SK-N-SH (cell line): ENCODE measurements around the gene MYO9A. TPM values are rescaled to one million over a fixed set of nuclear protein-coding genes. Genes with fewer than 3 reads are reported as not detected.

ENCODE experiments used
- CTCF ChIA-PET: fragments of 300-600, 350-600 bp; formaldehyde crosslinking; extraction: SDS; loops from one replicate; lab custom pipeline; 2021; lab: Yijun Ruan, JAX
- POLR2A ChIA-PET: fragments of 350-600 bp; sonication (Branson Sonifier 250); formaldehyde crosslinking; extraction: SDS; loops from one replicate; lab custom pipeline; 2020; ENCODE audit warnings: antibody characterized with exemption, inconsistent platforms; lab: Yijun Ruan, JAX
- DNase-seq: peaks from one replicate; pipeline ENCODE4 v3.0.0; 2012
- H2AFZ ChIP-seq: fragments of 200-600 bp; sonication (generic); 2 replicates; pipeline ENCODE4 v1.8.1; 2016; ENCODE audit warnings: antibody characterized with exemption, mild to moderate bottlenecking, low read depth
- H3F3A ChIP-seq: fragments of 200-600 bp; sonication (generic); replicated peaks from 2 replicates; pipeline ENCODE3; 2016; ENCODE audit warnings: antibody characterized with exemption, mild to moderate bottlenecking; ENCODE audit not compliant: insufficient read depth
- H3K27ac ChIP-seq, 2 experiments: fragments of 200-500 bp in 1 of 2; fragments of 200-600 bp in 1 of 2; sonication (Bioruptor generic) in 1 of 2; sonication (generic), shearing (Covaris generic) in 1 of 2; 2 replicates each; pipeline versions ENCODE4 v1.5.1 to v1.6.1; 2014 to 2016; ENCODE audit warnings: low read depth in 2 of 2, inconsistent platforms in 1 of 2, low read length in 1 of 2, mild to moderate bottlenecking in 1 of 2, mixed read lengths in 1 of 2
- H3K27me3 ChIP-seq: fragments of 200-600 bp; sonication (generic), shearing (Covaris generic); 2 replicates; pipeline ENCODE4 v1.6.1; 2016; ENCODE audit warnings: mixed run types; ENCODE audit not compliant: insufficient read depth
- H3K36me3 ChIP-seq, 2 experiments: fragments of 200-500 bp in 1 of 2; fragments of 200-600 bp in 1 of 2; sonication (Bioruptor generic) in 1 of 2; sonication (generic) in 1 of 2; replicated peaks in 1 of 2; 2 replicates each; pipeline versions ENCODE3 to v1.5.1; 2014 to 2016; ENCODE audit warnings: low read length in 1 of 2, mild to moderate bottlenecking in 1 of 2; ENCODE audit not compliant: insufficient read depth in 2 of 2, control insufficient read depth in 1 of 2
- H3K4me1 ChIP-seq, 2 experiments: fragments of 200-500 bp in 1 of 2; fragments of 200-600 bp in 1 of 2; sonication (Bioruptor generic) in 1 of 2; sonication (generic), shearing (Covaris generic) in 1 of 2; 2 replicates each; pipeline versions ENCODE4 v1.5.1 to v1.6.1; 2014 to 2016; ENCODE audit warnings: low read depth in 1 of 2, low read length in 1 of 2, mixed run types in 1 of 2; ENCODE audit not compliant: insufficient read depth in 2 of 2, control insufficient read depth in 1 of 2
- H3K4me2 ChIP-seq: fragments of 200-600 bp; sonication (generic), shearing (Covaris generic); 2 replicates; pipeline ENCODE4 v1.6.1; 2017; ENCODE audit warnings: mixed run types
- H3K4me3 ChIP-seq, 2 experiments: fragments of 200-500 bp in 1 of 2; fragments of 200-600 bp in 1 of 2; sonication (Bioruptor generic) in 1 of 2; sonication (generic), shearing (Covaris generic) in 1 of 2; 2 replicates each; pipeline versions ENCODE4 v1.5.1 to v1.8.1; 2014 to 2016; ENCODE audit warnings: low read depth in 2 of 2, inconsistent platforms in 1 of 2, low read length in 1 of 2, mild to moderate bottlenecking in 1 of 2, mixed read lengths in 1 of 2, moderate library complexity in 1 of 2
- H3K79me2 ChIP-seq: fragments of 200-600 bp; sonication (generic); 2 replicates; pipeline ENCODE4 v1.8.1; 2017; ENCODE audit warnings: mild to moderate bottlenecking; ENCODE audit not compliant: insufficient read depth
- H3K9ac ChIP-seq: fragments of 200-600 bp; sonication (generic); 2 replicates; pipeline ENCODE4 v1.6.1; 2017; ENCODE audit warnings: mixed run types
- H3K9me2 ChIP-seq: fragments of 200-600 bp; sonication (generic); 2 replicates; pipeline ENCODE4 v1.6.1; 2017; ENCODE audit warnings: mixed run types
- H3K9me3 ChIP-seq: fragments of 200-600 bp; sonication (generic); 2 replicates; pipeline ENCODE4 v1.6.1; 2017; ENCODE audit warnings: mixed run types, mild to moderate bottlenecking, moderate library complexity
- H4K20me1 ChIP-seq: fragments of 200-600 bp; sonication (generic); 2 replicates; pipeline ENCODE4 v1.6.1; 2017; ENCODE audit warnings: mild to moderate bottlenecking, mixed run types; ENCODE audit not compliant: insufficient read depth
- CHD2 ChIP-seq: fragments of 150-350 bp; IDR thresholded peaks from 2 replicates; pipeline ENCODE4 v1.6.1; 2018; ENCODE audit warnings: low read length; ENCODE audit not compliant: partially characterized antibody
- EP300 ChIP-seq, 2 experiments: IDR thresholded peaks; 2 replicates each; pipeline versions ENCODE4 v1.4.0 to v1.6.1; 2012; ENCODE audit warnings: borderline replicate concordance in 1 of 2, low read depth in 1 of 2, low read length in 1 of 2
- FOSL2 ChIP-seq: IDR thresholded peaks from 2 replicates; pipeline ENCODE4 v1.4.0; 2012; ENCODE audit warnings: low read depth, mild to moderate bottlenecking, moderate library complexity, borderline replicate concordance
- FOXM1 ChIP-seq: IDR thresholded peaks from 2 replicates; pipeline ENCODE4 v1.4.0; 2012; ENCODE audit warnings: low read depth, mild to moderate bottlenecking
- GATA2 ChIP-seq: sonication (generic); formaldehyde crosslinking; IDR thresholded peaks from 2 replicates; pipeline ENCODE4 v1.5.0; 2020; ENCODE audit warnings: mild to moderate bottlenecking, missing genetic modification reagents
- MEF2A ChIP-seq: IDR thresholded peaks from 2 replicates; pipeline ENCODE4 v1.4.0; 2012; ENCODE audit warnings: low read depth, borderline replicate concordance
- NFIC ChIP-seq: IDR thresholded peaks from 2 replicates; pipeline ENCODE4 v1.4.0; 2012; ENCODE audit warnings: borderline replicate concordance
- NRF1 ChIP-seq: IDR thresholded peaks from 2 replicates; pipeline ENCODE4 v1.6.1; 2012; ENCODE audit warnings: low read depth, mild to moderate bottlenecking, low read length
- RAD21 ChIP-seq: IDR thresholded peaks from 2 replicates; pipeline ENCODE4 v1.6.1; 2012; ENCODE audit warnings: mild to moderate bottlenecking, low read length
- RCOR1 ChIP-seq: fragments of 150-350 bp; IDR thresholded peaks from 2 replicates; pipeline ENCODE4 v1.6.1; 2017; ENCODE audit warnings: antibody characterized with exemption, low read length
- RFX5 ChIP-seq: IDR thresholded peaks from 2 replicates; pipeline ENCODE4 v1.6.1; 2012; ENCODE audit warnings: mild to moderate bottlenecking, improper control_type of control experiment, low read length
- RXRA ChIP-seq: IDR thresholded peaks from 2 replicates; pipeline ENCODE4 v1.4.0; 2012; ENCODE audit warnings: low read depth, mild to moderate bottlenecking, borderline replicate concordance
- SIN3A ChIP-seq: IDR thresholded peaks from 2 replicates; pipeline ENCODE4 v1.6.1; 2012; ENCODE audit warnings: low read depth, mild to moderate bottlenecking, low read length, moderate library complexity, borderline replicate concordance
- SMC3 ChIP-seq: IDR thresholded peaks from 2 replicates; pipeline ENCODE4 v1.6.1; 2012; ENCODE audit warnings: low read depth, low read length, improper control_type of control experiment
- TAF1 ChIP-seq: IDR thresholded peaks from 2 replicates; pipeline ENCODE4 v1.6.1; 2012; ENCODE audit warnings: low read depth, mild to moderate bottlenecking, low read length, moderate library complexity, borderline replicate concordance
- TCF12 ChIP-seq: IDR thresholded peaks from 2 replicates; pipeline ENCODE4 v1.4.0; 2012
- YY1 ChIP-seq: IDR thresholded peaks from 2 replicates; pipeline ENCODE4 v1.4.0; 2012; ENCODE audit warnings: low read depth, mild to moderate bottlenecking
- WGBS: methylation state at CpG from one replicate; pipeline ENCODE4 v1.1.6; 2017; ENCODE audit warnings: low lambda C conversion rate; 5-methylcytosine and 5-hydroxymethylcytosine counted together
- polyA plus RNA-seq, 3 experiments: library from polyadenylated mRNA; depleted of rRNA; stranded (reverse); fragments of >200 nt; gene quantifications; 2 replicates each; pipeline ENCODE4 v1.2.3, GENCODE V29; 2012
- TF ChIP-seq, protein P1 (sequence below): IDR thresholded peaks from 2 replicates; pipeline ENCODE4 v1.4.0; 2012; ENCODE audit warnings: low read depth, borderline replicate concordance
- TF ChIP-seq, protein P2 (sequence below): IDR thresholded peaks from 2 replicates; pipeline ENCODE4 v1.4.0; 2012; ENCODE audit warnings: low read depth
- TF ChIP-seq, protein P3 (sequence below): fragments of 150-350 bp; IDR thresholded peaks from 2 replicates; pipeline ENCODE4 v1.6.1; 2017; ENCODE audit warnings: antibody characterized with exemption, low read length, low read depth, borderline replicate concordance
- TF ChIP-seq, protein P4 (sequence below): IDR thresholded peaks from 2 replicates; pipeline ENCODE4 v1.4.0; 2012; ENCODE audit warnings: low read depth, borderline replicate concordance
- TF ChIP-seq, protein P5 (sequence below): fragments of 200-600 bp; sonication (generic); IDR thresholded peaks from 2 replicates; pipeline ENCODE4 v1.6.1; 2017; ENCODE audit warnings: antibody characterized with exemption, mild to moderate bottlenecking, moderate library complexity

MYO9A gene
- polyA plus RNA-seq, 1 of the 3 experiments (the other 2 are of a cell fraction), result 4.1 TPM

DNA sequence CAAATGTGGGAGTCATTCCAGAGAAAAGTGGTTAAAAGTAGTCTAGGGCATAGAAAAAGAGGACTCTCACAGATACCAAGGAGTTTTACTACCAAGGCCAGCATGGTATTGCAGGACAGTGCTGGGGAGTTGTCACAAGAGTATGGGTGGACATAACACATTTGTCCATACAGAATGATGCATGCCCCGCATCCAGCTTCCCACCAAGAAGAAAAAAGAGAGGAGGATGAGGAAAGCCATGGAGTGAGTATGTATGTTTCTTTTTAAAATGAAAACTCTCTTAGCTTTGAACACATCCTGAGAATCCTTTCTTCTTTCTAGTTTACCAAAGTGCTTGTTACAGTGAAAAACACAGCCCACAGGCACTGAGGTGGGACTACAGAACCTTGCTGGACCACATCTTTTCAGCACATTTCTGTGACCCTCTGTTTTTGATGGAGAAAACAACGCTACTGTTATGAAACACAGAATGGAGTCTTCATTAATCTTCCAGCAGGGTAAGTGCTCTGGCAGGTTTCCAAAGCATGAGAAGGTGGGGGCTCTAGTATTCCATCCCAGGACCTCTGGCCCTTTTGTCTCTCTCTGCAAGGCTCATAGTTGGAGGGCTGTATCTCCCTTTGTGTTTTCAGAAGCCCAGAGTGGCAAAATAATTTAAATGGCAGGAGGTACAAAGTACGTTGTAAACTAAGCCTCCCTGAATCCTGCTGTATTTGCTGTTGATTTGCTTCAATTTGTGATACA, 294.9 kb downstream of the MYO9A start:
- Histone ChIP-seq H3K4me3 (no peak overlapping the region), H3K9me2 (no peaks in the 10 kb centered on the region), H3K27me3 (no peaks in the 10 kb centered on the region), H3K36me3 (peaks cover 37 to 39% of the 10 kb centered on the region in 2 experiments), H3F3A (no peaks in the 10 kb centered on the region), H3K9ac (no peak overlapping the region), H3K9me3 (no peaks in the 10 kb centered on the region), H4K20me1 (no peaks in the 10 kb centered on the region), H3K4me1 (no peaks in the 10 kb centered on the region), H3K79me2 (no peaks in the 10 kb centered on the region), H3K27ac (no peak overlapping the region), H2AFZ (no peak overlapping the region), H3K4me2 (no peak overlapping the region)
- WGBS, result 91% methylated on average over 3 of the region's 3 CpGs
- CTCF ChIA-PET, result no interaction called here
- TF ChIP-seq, protein P1, sequence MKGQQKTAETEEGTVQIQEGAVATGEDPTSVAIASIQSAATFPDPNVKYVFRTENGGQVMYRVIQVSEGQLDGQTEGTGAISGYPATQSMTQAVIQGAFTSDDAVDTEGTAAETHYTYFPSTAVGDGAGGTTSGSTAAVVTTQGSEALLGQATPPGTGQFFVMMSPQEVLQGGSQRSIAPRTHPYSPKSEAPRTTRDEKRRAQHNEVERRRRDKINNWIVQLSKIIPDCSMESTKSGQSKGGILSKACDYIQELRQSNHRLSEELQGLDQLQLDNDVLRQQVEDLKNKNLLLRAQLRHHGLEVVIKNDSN, result no peak
- TF ChIP-seq, protein P2, sequence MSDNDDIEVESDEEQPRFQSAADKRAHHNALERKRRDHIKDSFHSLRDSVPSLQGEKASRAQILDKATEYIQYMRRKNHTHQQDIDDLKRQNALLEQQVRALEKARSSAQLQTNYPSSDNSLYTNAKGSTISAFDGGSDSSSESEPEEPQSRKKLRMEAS, result no peak
- TF ChIP-seq YY1 (no peak), FOXM1 (no peak), RAD21 (no peak), SMC3 (no peak), NRF1 (no peak), TCF12 (no peak), MEF2A (no peak), RXRA (no peak), RCOR1 (no peak), NFIC (no peak)
- TF ChIP-seq, protein P3, sequence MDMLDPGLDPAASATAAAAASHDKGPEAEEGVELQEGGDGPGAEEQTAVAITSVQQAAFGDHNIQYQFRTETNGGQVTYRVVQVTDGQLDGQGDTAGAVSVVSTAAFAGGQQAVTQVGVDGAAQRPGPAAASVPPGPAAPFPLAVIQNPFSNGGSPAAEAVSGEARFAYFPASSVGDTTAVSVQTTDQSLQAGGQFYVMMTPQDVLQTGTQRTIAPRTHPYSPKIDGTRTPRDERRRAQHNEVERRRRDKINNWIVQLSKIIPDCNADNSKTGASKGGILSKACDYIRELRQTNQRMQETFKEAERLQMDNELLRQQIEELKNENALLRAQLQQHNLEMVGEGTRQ, result no peak
- TF ChIP-seq, protein P4, sequence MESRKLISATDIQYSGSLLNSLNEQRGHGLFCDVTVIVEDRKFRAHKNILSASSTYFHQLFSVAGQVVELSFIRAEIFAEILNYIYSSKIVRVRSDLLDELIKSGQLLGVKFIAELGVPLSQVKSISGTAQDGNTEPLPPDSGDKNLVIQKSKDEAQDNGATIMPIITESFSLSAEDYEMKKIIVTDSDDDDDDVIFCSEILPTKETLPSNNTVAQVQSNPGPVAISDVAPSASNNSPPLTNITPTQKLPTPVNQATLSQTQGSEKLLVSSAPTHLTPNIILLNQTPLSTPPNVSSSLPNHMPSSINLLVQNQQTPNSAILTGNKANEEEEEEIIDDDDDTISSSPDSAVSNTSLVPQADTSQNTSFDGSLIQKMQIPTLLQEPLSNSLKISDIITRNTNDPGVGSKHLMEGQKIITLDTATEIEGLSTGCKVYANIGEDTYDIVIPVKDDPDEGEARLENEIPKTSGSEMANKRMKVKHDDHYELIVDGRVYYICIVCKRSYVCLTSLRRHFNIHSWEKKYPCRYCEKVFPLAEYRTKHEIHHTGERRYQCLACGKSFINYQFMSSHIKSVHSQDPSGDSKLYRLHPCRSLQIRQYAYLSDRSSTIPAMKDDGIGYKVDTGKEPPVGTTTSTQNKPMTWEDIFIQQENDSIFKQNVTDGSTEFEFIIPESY, result no peak
- DNase-seq, result no peak
- POLR2A ChIA-PET, result no interaction called here

DNA sequence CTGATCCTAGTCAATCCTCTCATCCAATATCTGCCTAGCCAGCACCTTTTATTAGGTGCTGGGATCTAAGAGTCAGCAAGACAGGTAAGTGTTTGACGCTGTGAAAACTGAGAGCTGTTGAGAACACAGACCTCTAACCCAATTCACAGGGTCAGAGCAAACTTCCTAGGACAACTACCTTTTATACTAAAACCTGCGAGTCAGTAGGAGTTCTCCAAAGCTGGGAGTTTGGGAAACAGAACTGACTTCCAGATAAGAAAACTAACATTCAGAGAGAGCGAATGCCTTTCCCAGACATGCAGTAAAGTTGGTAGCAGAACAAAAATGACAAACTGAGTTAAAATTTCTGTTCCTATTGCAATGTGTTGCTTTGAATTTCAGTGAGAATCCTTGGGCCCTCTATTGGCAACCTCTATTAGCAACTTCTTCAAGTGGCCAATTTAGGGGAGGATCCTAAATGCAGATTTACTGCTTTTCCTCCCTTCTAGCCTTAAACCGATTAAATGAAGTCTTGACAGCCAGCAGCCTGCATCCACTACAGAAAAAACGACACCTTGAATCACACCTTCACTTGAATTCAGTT, 296.3 kb downstream of the MYO9A start:
- H3F3A ChIP-seq, result no peaks in the 10 kb centered on the region
- POLR2A ChIA-PET, result no interaction called here
- no peaks in the 10 kb centered on the region for H3K27me3 ChIP-seq
- peaks cover 22 to 34% of the 10 kb centered on the region in 2 experiments for H3K36me3 ChIP-seq
- H3K79me2 ChIP-seq, result no peaks in the 10 kb centered on the region
- DNase-seq, result no peak
- no peaks in the 10 kb centered on the region for H3K9me3 ChIP-seq
- H3K9me2 ChIP-seq, result no peaks in the 10 kb centered on the region
- no peaks in the 10 kb centered on the region for H3K4me1 ChIP-seq
- WGBS, result 91% methylated on average over 5 of the region's 5 CpGs
- no peak overlapping the region for H3K27ac ChIP-seq
- H3K4me3 ChIP-seq, result no peak overlapping the region
- H2AFZ ChIP-seq, result no peak overlapping the region
- no peak overlapping the region for H3K4me2 ChIP-seq
- no peaks in the 10 kb centered on the region for H4K20me1 ChIP-seq
- no peak overlapping the region for H3K9ac ChIP-seq
- CTCF ChIA-PET, result no interaction called here
- TF ChIP-seq FOSL2 (no peak), CHD2 (no peak), SMC3 (no peak), RCOR1 (no peak), SIN3A (no peak), TAF1 (no peak), GATA2 (no peak), FOXM1 (no peak), RFX5 (no peak), EP300 (IDR thresholded peaks at IDR 0.05; ENCODE audit: borderline replicate concordance in 1 of 2, low read depth in 1 of 2, low read length in 1 of 2) (no peak)
- TF ChIP-seq, protein P5, sequence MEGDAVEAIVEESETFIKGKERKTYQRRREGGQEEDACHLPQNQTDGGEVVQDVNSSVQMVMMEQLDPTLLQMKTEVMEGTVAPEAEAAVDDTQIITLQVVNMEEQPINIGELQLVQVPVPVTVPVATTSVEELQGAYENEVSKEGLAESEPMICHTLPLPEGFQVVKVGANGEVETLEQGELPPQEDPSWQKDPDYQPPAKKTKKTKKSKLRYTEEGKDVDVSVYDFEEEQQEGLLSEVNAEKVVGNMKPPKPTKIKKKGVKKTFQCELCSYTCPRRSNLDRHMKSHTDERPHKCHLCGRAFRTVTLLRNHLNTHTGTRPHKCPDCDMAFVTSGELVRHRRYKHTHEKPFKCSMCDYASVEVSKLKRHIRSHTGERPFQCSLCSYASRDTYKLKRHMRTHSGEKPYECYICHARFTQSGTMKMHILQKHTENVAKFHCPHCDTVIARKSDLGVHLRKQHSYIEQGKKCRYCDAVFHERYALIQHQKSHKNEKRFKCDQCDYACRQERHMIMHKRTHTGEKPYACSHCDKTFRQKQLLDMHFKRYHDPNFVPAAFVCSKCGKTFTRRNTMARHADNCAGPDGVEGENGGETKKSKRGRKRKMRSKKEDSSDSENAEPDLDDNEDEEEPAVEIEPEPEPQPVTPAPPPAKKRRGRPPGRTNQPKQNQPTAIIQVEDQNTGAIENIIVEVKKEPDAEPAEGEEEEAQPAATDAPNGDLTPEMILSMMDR, result no peak
- TF ChIP-seq, protein P1, result no peak
